Stimulated activated CD4-positive, alpha-beta T cell treated with anti-CD3 and anti-CD28 coated beads, Interleukin-4, amount 100 ng/mL, for 48 hours (primary cell): ENCODE measurements around the gene CAMSAP1.
"Not testable (repeated sequence)": the region's sequence is repeated elsewhere in the genome, so short reads cannot be mapped to it uniquely, and the experiment has no call there.

ENCODE experiments used
- DNase-seq, 2 donors: peaks; one replicate each; pipeline ENCODE4 v3.0.0-alpha.2; 2020; ENCODE audit warnings: low read depth in 2 of 2

The CAMSAP1 gene

DNA sequence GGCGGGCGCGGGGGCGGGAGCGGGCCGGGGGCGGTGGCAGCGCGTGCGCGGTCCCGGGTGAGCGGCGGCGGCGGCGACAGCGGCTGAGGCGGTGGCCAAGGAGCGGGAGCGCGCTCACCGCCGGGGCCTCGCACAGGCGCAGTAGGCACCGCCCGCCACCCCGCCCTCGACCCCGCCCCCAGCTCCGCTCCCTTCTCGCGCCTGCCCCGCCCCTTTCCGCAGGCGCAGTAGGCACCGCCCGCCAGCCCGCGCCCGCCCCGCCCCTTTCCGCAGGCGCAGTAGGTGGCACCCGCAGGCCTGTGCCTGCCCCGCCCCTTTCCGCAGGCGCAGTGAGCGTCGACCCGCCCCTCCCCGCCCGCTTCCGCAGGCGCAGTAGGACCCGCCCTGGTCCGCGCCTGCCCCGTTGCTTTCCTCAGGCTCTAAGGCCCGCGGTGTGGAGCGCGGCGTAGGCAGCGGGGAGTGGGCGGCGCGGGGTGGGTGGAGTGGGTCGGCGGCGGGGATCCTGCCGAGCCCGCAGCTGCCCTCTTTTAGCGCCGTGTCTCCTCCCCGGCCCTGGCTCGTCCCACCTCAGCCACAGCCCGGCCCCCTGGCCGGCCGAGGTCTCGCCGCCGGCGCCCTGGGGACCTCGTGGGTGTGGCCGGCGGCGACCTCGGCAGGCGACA lies at the start of gene CAMSAP1:
Gene CAMSAP1, minus strand, starts transcription at position 116 of the 662 bp plus-strand sequence. CDS start 387 bp downstream, outside the sequence.
- peak; percentile 92 to 96 for DNase-seq

GRCh38 chr9:135956802-135957174 lies 49.4 kb upstream of the CAMSAP1 start:
- no peak for DNase-seq

DNA sequence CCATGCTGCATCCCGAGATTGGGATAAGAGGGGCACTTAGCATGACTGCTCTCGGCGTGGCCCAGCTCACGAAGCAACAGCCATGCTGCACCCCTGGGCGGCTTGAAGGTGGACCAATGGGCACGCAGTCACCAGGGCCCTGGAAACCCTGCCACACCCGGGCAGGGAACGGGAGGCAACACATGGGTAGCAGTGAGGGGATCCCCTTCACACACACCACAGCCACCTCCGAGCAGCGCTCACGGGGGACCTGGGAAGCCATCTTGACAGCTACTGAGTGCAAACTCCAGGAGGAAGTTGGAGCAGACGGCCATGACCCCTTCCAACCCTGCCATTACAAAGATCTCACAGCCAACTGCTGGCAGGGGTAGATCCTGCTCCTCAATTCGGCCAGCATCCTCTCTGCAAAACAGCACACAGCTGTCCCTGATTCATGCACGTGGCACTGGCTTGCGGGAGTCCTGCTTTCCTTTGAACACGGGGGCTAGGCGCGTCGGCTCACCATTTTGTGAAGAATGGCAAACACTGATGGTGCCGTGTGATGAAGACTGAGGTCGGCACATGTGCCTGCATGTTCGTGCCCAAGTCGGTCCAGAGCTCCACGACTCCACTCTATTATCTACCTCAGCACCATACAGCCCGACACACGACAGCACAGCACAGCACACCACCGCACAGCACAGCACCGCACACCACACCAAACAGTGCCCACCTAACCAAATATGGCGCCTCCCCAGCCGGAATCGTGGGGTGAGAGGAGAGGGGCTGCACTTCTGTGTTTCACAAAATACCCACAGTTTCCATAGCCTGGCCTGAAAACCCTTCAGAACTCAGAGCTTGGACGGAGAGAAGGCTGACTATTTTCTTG lies 48.8 kb upstream of the CAMSAP1 start:
- no peak for DNase-seq

DNA sequence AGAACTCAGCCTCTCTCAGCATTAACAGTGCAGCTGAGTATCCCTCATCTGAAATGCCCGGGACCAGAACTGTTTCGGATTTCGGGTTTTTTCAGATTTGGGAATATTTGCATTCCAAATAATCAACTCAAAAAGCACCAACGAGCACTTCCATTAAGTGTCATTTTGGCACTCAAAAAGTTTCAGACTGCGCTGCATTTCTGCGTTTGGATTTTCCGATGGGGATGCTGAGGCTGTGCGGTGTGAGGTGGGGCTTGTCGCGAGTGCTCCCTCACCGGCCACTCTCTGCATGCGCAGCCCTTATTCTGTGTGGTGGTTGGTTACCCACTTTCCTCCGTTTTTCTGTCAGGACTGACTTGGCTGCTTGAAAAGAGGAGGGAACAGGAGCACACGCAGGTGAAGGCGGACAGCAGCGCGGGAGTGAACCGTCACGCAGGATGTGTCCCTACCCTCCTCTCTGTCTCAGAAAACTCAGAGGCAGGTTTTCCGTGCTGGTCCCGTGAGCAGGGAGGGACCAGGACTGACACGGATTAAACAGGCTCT lies 45.4 kb upstream of the CAMSAP1 start:
- DNase-seq = no peak

- DNase-seq = no peak
Measured at GRCh38 chr9:135951889-135952663, 44.7 kb upstream of the CAMSAP1 start.

DNA sequence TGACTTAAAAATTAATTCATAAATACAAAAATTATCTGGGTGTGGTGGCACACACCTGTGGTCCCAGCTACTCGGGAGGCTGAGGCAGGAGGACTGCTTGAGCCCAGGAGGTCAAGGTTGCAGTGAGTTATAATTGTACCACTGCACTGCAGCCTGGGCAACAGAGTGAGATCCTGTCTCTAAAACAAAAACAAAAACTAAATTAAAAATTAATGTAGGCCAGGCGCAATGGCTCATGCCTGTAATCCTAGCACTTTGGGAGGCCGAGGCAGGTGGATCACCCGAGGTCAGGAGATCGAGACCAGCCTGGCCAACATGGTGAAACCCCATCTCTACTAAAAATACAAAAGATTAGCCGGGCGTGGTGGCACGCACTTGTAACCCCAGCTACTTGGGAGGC lies 44.0 kb upstream of the CAMSAP1 start:
- DNase-seq = not testable (repeated sequence)

- not testable (repeated sequence) for DNase-seq
Measured at GRCh38 chr9:135950841-135951240, 43.5 kb upstream of the CAMSAP1 start.

GRCh38 chr9:135950135-135950682 lies 42.9 kb upstream of the CAMSAP1 start:
- DNase-seq = no peak

DNA sequence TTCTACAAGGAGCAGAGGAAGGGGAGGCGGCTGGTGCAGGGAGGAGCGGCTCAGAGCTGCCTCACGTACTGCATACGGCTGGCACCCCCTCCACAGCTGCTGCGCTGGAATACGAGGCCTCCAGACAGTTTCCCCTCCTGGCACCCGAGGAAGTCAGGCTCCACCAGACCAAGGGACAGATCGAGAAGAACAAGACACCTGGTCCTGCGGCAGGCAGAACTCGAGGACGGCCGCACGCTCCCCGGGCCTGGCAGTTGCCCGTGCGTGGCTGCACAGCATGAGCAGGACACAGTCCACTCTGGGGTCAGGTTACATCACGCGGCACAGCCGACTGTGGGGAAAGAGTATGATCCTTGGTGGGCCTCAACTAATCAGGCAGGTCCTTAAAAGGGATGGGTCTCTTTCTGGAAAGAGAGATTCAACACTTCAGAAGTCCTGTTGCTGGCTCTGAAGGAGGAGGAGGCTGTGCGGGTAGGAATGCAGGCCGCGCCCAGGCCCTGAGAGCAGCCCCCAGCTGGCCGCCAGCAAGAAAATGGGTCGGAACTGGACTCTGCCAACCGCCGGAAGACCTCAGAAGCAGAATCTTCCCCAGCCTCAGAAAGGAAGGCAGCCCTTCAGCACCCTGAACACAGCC lies 42.3 kb upstream of the CAMSAP1 start:
- DNase-seq = no peak

GRCh38 chr9:135948968-135949367 lies 41.6 kb upstream of the CAMSAP1 start:
- no peak for DNase-seq

GRCh38 chr9:135948446-135948845 lies 41.1 kb upstream of the CAMSAP1 start:
- no peak for DNase-seq

- no peak for DNase-seq
Measured at GRCh38 chr9:135947582-135947981, 40.2 kb upstream of the CAMSAP1 start.

DNA sequence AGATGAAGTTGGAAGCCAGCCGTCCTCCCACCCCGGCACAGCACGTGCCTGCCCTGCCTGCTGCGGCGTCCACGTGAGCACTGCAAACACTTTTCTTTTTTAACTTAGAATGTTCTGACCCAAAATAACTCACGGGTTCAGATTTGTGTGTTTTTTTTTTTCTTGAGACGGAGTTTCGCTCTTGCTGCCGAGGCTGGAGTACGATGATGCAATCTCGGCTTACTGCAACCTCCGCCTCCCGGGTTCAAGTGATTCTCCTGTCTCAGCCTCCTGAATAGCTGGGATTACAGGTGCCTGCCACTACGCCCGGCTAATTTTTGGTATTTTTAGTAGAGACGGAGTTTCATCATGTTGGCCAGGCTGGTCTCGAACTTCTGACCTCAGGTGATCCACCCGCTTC lies 39.8 kb upstream of the CAMSAP1 start:
- not testable (repeated sequence) for DNase-seq

GRCh38 chr9:135946392-135946994 lies 39.1 kb upstream of the CAMSAP1 start:
- no peak for DNase-seq

- DNase-seq = no peak
Measured at GRCh38 chr9:135945969-135946368, 38.6 kb upstream of the CAMSAP1 start.

DNA sequence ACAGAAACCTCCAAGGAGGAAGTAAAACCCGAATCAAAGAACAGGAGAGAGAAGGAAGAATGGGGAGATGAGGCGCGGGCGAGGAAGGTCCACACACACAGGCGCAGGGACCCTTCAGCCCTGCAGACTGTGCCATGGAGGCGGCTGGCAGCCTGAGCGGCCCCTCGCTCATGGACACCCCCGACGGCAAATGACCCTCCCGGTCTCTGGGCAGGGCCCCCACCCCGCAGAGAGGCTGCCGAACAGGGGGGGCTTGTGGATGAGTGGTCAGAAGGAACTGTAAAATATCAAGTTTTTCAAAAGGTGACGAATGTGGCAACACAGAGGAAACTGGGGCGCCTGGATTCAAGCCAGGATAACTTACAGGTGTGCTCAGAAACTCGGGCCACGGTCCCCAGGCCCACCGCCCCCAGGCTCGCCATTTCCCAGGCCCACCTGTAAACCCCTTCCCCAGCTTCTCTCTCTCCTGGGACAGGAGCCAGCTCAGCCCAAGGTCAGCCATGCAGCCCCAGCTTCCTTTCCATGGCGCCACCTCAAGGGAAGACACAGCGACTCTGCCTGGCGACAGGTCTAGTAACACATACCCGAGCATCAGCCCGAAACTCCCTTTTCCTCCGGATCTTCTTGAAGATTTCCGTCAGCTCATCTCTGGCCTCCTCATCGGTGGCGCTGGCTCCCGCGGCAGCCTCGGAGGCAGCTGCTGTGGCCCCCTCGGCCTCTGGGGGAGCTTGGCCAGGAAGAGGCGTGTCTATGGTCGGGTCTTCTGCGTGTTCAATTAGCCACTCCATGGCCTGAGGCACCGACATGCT lies 37.3 kb upstream of the CAMSAP1 start:
- DNase-seq = no peak

DNA sequence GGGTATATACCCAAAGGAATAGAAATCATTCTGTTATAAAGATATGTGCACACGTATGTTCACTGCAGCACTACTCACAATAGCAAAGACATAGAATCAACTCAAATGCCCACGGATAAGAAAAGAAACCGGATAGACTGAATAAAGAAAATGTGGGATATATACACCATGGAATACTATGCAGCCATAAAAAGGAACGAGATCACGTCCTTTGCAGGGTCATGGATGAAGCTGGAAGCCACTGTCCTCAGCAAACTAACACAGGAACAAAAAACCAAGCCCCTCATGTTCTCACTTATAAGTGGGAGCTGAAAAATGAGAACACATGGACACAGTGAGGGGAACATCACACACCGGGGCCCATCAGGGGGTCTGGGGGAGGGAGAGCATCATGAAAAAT lies 36.3 kb upstream of the CAMSAP1 start:
- DNase-seq = not testable (repeated sequence)

GRCh38 chr9:135941288-135941995 lies 34.1 kb upstream of the CAMSAP1 start:
- DNase-seq = no peak
